ENCODE results near the gene ZC2HC1C. TPM values are rescaled to one million over a fixed set of nuclear protein-coding genes. Genes with fewer than 3 reads are reported as not detected.
A peak's percentile ranks its signal among the peaks of the same experiment; 100 is the strongest.

The ZC2HC1C gene
- total and polyA plus RNA-seq, 2 experiments from 2014 or later: 0.90 to 2.8 TPM

DNA sequence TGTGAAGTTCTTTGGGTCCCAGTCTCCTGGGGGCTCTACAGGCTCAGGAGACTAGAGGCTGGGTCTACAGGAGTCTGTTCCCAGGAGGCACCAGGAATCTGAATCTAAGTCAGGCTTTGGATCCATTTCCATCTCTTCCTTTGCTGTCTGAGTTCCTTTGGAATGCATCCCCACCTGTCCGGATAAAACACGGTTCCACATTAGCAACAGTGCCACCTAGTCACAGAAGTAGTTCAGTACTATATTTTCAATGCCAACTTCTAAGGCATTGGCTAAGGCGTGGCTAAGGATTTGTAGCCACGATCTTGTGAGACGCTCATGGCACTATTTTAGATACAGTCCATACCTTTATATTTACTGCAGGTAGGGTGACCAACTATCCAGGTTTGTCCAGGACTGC, 15.1 kb downstream of the ZC2HC1C start:
- Mint-ChIP-seq H3K27me3 (ENCODE audit: insufficient read depth, low read depth, poor library complexity) (peaks cover 2% of the 10 kb centered on the region), H3K4me1 (no peaks in the 10 kb centered on the region), H3K4me3 (no peak overlapping the region), H3K36me3 (ENCODE audit: low read depth) (peaks cover 56% of the 10 kb centered on the region; the same call in 2 of the 3 replicates), H3K9me3 (no peaks in the 10 kb centered on the region), H3K27ac (no peak overlapping the region)
- H3K27me3 ChIP-seq (ENCODE audit: insufficient read depth): no peaks in the 10 kb centered on the region
- peaks cover 26% of the 10 kb centered on the region for H3K36me3 ChIP-seq (ENCODE audit: insufficient read depth)
- no peak overlapping the region for H3K27ac ChIP-seq (ENCODE audit: low read depth)
- ATAC-seq: no peak
- no peak overlapping the region for H3K4me2 ChIP-seq
- no peak overlapping the region for H3K4me3 ChIP-seq
- no peaks in the 10 kb centered on the region for H3K4me1 ChIP-seq (ENCODE audit: insufficient read depth)
- DNase-seq (ENCODE audit: low spot score): no peak
- no peaks in the 10 kb centered on the region for H3K9me2 ChIP-seq (ENCODE audit: insufficient read depth)
- H4K20me1 ChIP-seq (replicated peaks; ENCODE audit: insufficient read depth): 0 out of 2 replicates have a peak, but pooled peaks cover 6% of the 10 kb centered on the region
- H3F3A ChIP-seq (replicated peaks; ENCODE audit: low read depth): 0 out of 2 replicates have a peak, but pooled peaks cover 3% of the 10 kb centered on the region
- no peak overlapping the region for H2AFZ ChIP-seq
- TF ChIP-seq CREB1 (CRISPR knock-in tag; IDR thresholded peaks at IDR 0.05; ENCODE audit: low read depth): no peak
- no peak for TF ChIP-seq EZH2 (IDR thresholded peaks at IDR 0.05; ENCODE audit: low read depth, unreplicated experiment)
- TF ChIP-seq, protein P1, sequence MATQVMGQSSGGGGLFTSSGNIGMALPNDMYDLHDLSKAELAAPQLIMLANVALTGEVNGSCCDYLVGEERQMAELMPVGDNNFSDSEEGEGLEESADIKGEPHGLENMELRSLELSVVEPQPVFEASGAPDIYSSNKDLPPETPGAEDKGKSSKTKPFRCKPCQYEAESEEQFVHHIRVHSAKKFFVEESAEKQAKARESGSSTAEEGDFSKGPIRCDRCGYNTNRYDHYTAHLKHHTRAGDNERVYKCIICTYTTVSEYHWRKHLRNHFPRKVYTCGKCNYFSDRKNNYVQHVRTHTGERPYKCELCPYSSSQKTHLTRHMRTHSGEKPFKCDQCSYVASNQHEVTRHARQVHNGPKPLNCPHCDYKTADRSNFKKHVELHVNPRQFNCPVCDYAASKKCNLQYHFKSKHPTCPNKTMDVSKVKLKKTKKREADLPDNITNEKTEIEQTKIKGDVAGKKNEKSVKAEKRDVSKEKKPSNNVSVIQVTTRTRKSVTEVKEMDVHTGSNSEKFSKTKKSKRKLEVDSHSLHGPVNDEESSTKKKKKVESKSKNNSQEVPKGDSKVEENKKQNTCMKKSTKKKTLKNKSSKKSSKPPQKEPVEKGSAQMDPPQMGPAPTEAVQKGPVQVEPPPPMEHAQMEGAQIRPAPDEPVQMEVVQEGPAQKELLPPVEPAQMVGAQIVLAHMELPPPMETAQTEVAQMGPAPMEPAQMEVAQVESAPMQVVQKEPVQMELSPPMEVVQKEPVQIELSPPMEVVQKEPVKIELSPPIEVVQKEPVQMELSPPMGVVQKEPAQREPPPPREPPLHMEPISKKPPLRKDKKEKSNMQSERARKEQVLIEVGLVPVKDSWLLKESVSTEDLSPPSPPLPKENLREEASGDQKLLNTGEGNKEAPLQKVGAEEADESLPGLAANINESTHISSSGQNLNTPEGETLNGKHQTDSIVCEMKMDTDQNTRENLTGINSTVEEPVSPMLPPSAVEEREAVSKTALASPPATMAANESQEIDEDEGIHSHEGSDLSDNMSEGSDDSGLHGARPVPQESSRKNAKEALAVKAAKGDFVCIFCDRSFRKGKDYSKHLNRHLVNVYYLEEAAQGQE (IDR thresholded peaks at IDR 0.05; ENCODE audit: unreplicated experiment): no peak
- no peak for TF ChIP-seq STAT1 (IDR thresholded peaks at IDR 0.05; ENCODE audit: unreplicated experiment)
- TF ChIP-seq, protein P2, sequence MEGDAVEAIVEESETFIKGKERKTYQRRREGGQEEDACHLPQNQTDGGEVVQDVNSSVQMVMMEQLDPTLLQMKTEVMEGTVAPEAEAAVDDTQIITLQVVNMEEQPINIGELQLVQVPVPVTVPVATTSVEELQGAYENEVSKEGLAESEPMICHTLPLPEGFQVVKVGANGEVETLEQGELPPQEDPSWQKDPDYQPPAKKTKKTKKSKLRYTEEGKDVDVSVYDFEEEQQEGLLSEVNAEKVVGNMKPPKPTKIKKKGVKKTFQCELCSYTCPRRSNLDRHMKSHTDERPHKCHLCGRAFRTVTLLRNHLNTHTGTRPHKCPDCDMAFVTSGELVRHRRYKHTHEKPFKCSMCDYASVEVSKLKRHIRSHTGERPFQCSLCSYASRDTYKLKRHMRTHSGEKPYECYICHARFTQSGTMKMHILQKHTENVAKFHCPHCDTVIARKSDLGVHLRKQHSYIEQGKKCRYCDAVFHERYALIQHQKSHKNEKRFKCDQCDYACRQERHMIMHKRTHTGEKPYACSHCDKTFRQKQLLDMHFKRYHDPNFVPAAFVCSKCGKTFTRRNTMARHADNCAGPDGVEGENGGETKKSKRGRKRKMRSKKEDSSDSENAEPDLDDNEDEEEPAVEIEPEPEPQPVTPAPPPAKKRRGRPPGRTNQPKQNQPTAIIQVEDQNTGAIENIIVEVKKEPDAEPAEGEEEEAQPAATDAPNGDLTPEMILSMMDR (conservative IDR thresholded peaks at IDR 0.05; ENCODE audit: low read depth in 2 of 2): peak; percentile 15 to 36; a peak in 2 of 4 replicates
- no peaks in the 10 kb centered on the region for H3K79me2 ChIP-seq (replicated peaks; ENCODE audit: insufficient read depth)

DNA sequence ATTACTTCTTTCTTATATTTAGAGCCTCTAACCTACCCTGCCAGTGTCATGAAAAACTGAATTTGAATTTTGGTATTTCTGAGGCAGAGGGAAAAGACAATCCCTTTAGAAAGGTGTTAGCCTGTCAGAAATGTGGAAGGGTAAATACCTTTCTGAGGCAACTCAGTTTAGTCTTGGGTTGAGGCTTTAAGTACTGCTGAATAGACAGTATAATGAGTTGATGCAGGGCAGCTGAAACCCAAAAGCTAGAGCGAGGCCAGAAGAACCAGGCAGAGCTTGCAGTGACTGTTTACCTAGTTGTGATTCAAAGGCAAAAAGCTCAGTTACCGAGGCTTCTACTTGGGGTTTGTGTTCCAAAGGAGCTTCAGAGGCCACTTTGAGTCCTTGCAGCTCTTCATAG, 18.7 kb downstream of the ZC2HC1C start:
- H3K27ac ChIP-seq (ENCODE audit: low read depth): no peak overlapping the region
- H2AFZ ChIP-seq: no peak overlapping the region
- H4K20me1 ChIP-seq (replicated peaks; ENCODE audit: insufficient read depth): 0 out of 2 replicates have a peak, but pooled peaks cover 6% of the 10 kb centered on the region
- no peak overlapping the region for H3K27ac Mint-ChIP-seq
- H3K9me3 Mint-ChIP-seq: no peaks in the 10 kb centered on the region; the same call in 2 of the 3 replicates
- H3K27me3 Mint-ChIP-seq (ENCODE audit: insufficient read depth, low read depth, poor library complexity): no peaks in the 10 kb centered on the region
- H3K4me3 ChIP-seq: no peak overlapping the region
- no peak for ATAC-seq
- no peaks in the 10 kb centered on the region for H3K9me2 ChIP-seq (ENCODE audit: insufficient read depth)
- no peaks in the 10 kb centered on the region for H3K27me3 ChIP-seq (ENCODE audit: insufficient read depth)
- peaks cover 6% of the 10 kb centered on the region; the same call in 2 of the 3 replicates for H3K4me1 Mint-ChIP-seq
- no peaks in the 10 kb centered on the region; the same call in 1 of the 2 replicates for H3K4me1 ChIP-seq (ENCODE audit: insufficient read depth)
- no peak for DNase-seq (ENCODE audit: low spot score)
- peaks cover 66% of the 10 kb centered on the region for H3K36me3 Mint-ChIP-seq (ENCODE audit: low read depth)
- no peaks in the 10 kb centered on the region for H3K79me2 ChIP-seq (replicated peaks; ENCODE audit: insufficient read depth)
- no peak overlapping the region for H3K4me3 Mint-ChIP-seq
- no peak overlapping the region for H3K4me2 ChIP-seq
- 0 out of 2 replicates have a peak, but pooled peaks cover 3% of the 10 kb centered on the region for H3F3A ChIP-seq (replicated peaks; ENCODE audit: low read depth)
- no peak for TF ChIP-seq JUNB (IDR thresholded peaks at IDR 0.05; ENCODE audit: unreplicated experiment)
- no peak for TF ChIP-seq EZH2phosphoT487 (IDR thresholded peaks at IDR 0.05; ENCODE audit: unreplicated experiment)
- TF ChIP-seq ZNF114 (CRISPR knock-in tag; IDR thresholded peaks at IDR 0.05): no peak
- no peak for TF ChIP-seq EZH2 (IDR thresholded peaks at IDR 0.05; ENCODE audit: low read depth, unreplicated experiment)
- peaks cover 26% of the 10 kb centered on the region for H3K36me3 ChIP-seq (ENCODE audit: insufficient read depth)
